Activated naive CD4-positive, alpha-beta T cell treated with anti-CD3 and anti-CD28 coated beads, Interleukin-2, amount 10 ng/mL, durations not matched to agents 7 days and 5 days (primary cell): ENCODE data around the gene ZBTB5.
"Not testable (repeated sequence)": the region's sequence is repeated elsewhere in the genome, so short reads cannot be mapped to it uniquely, and the experiment has no call there.

Experiments used
- CTCF ChIA-PET: fragments of 350-600 bp; sonication (Branson Sonifier 250); formaldehyde crosslinking; loops from one replicate; lab custom pipeline; 2021; ENCODE audit warnings: antibody characterized with exemption; lab: Charles Lee
- DNase-seq: peaks from one replicate; pipeline ENCODE4 v3.0.0-alpha.2; 2020
- H3K27ac Mint-ChIP-seq: one replicate; pipeline ENCODE4 v1.8.0; 2021; ENCODE audit warnings: mild to moderate bottlenecking, moderate library complexity, mixed read lengths
- H3K27me3 Mint-ChIP-seq: one replicate; pipeline ENCODE4 v1.8.0; 2021; ENCODE audit warnings: mild to moderate bottlenecking, mixed read lengths
- H3K36me3 Mint-ChIP-seq: one replicate; pipeline ENCODE4 v1.8.0; 2021; ENCODE audit warnings: mixed read lengths
- H3K4me1 Mint-ChIP-seq: one replicate; pipeline ENCODE4 v1.8.0; 2021; ENCODE audit warnings: mixed read lengths
- H3K4me3 Mint-ChIP-seq: one replicate; pipeline ENCODE4 v1.8.0; 2021; ENCODE audit warnings: mild to moderate bottlenecking, moderate library complexity, mixed read lengths
- H3K9me3 Mint-ChIP-seq: one replicate; pipeline ENCODE4 v1.8.0; 2021; ENCODE audit warnings: mixed read lengths

Gene ZBTB5, protein sequence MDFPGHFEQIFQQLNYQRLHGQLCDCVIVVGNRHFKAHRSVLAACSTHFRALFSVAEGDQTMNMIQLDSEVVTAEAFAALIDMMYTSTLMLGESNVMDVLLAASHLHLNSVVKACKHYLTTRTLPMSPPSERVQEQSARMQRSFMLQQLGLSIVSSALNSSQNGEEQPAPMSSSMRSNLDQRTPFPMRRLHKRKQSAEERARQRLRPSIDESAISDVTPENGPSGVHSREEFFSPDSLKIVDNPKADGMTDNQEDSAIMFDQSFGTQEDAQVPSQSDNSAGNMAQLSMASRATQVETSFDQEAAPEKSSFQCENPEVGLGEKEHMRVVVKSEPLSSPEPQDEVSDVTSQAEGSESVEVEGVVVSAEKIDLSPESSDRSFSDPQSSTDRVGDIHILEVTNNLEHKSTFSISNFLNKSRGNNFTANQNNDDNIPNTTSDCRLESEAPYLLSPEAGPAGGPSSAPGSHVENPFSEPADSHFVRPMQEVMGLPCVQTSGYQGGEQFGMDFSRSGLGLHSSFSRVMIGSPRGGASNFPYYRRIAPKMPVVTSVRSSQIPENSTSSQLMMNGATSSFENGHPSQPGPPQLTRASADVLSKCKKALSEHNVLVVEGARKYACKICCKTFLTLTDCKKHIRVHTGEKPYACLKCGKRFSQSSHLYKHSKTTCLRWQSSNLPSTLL

DNA sequence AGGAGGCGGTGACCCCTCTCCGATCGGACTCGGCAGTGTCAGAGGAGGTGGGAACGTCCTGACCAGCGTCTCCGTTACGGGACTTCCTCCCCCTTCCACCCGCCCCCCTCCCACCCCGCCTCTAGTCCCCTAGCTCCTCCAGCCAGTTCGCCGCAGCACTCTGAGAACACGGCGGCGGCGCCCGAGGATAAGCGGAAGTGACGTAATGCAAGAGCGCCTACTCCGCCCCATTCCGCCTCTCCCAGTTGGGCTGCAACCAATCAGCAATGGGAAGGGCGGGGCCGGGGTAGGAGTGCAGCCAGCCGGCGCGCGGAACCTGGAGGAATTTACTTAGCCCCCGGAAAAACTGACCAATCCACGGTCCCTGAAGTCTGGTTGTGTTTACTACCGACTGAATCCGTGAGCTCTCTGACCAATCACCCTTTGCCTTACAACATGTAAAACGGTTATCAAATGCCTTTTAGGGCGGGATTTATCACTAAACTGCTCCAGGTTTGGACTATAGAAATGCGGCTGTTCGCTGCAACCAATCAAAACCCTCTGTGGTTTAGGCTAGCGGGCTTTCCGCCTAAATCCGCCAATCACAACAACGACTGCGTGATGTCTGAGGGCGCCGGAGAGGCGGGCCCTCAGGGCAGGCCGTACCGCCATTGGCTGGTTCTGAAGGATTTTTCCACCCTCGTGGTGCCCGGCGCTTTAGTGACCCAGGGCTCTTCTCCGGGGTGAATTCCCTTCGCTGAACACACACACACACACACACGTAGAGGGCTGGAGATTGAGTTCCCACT, at the start of gene ZBTB5:
Gene ZBTB5, minus strand, starts transcription at position 202 of the 788 bp plus-strand sequence. CDS start 22,899 bp downstream, outside the sequence.
- Mint-ChIP-seq H3K27me3 (peaks cover 5% of the 10 kb centered on the region), H3K9me3 (no peaks in the 10 kb centered on the region), H3K27ac (peak within 1 kb of the TSS; percentile 98), H3K4me1 (peaks cover 36% of the 10 kb centered on the region), H3K4me3 (peak within 1 kb of the TSS; percentile 94), H3K36me3 (peaks cover 13% of the 10 kb centered on the region)
- CTCF ChIA-PET = interaction anchor here (0.7 to 1.1 kb wide), 2 partner anchors 16 to 44 kb away, joined by 3 to 4 read pairs; no protein-coding TSS in a partner anchor
- peak; percentile 99 for DNase-seq

DNA sequence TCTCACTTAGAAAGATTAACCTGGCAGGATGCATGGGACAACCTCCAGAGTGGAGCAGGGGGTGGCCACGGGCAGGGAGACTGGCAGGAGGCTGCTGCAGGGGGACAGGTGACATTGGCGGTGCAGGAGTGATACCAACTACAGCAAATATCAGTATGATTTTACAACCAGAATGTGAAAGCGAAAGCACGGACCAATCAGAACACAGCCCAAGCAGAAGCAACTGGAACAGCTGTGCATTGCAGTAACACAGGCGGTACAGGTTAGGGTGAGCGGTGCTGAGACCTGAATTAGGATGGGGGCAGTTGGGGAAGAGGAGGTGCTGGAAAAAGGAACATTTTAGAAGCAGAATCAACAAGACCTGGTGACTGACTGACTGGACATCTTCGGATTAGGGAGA, 49.7 kb upstream of the ZBTB5 start:
- CTCF ChIA-PET = no interaction called here
- Mint-ChIP-seq H3K4me1 (peaks cover 9% of the 10 kb centered on the region), H3K9me3 (no peaks in the 10 kb centered on the region), H3K27me3 (no peaks in the 10 kb centered on the region), H3K27ac (no peak overlapping the region), H3K36me3 (no peaks in the 10 kb centered on the region), H3K4me3 (no peak overlapping the region)
- DNase-seq = no peak

DNA sequence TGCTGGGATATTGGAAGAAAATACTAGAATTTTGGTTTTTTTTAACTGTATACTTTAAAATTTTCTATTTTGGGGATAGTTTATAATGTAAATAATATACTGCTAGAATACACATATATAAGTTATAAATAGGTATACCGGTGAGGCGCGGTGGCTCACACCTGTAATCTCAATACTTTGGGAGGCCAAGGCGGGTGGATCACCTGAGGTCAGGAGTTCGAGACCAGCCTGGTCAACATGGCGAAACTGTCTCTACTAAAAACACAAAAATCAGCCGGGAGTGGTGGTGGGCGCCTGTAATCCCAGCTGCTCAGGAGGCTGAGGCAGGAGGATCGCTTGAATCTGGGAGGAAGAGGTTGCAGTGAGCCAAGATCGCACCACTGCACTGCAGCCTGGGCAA, 49.2 kb upstream of the ZBTB5 start:
- H3K27ac Mint-ChIP-seq, DNase-seq, H3K27me3 Mint-ChIP-seq, H3K4me3 Mint-ChIP-seq, H3K4me1 Mint-ChIP-seq, CTCF ChIA-PET, H3K9me3 Mint-ChIP-seq, H3K36me3 Mint-ChIP-seq: not testable (repeated sequence)

DNA sequence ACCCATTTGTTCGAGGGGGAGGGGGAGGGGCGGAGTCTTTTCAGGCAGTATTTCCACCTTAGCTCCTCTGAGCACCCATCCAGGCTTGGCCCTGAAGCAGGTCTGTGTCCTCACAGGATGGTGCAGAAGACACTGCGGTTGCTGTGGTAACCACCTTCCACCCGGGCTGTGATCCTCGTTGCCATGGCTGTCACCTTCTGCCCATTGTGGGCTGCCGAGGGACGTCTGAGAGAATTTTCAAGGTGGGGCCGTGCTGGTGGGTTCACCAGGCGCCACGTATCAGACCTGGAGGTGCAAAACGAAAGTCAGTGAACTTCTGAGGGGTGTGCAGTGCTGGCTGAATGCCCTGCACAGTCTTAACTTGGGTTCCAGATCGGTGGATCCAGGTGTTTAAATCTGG, 47.2 kb upstream of the ZBTB5 start:
- H3K36me3 Mint-ChIP-seq = peaks cover 2% of the 10 kb centered on the region
- H3K9me3 Mint-ChIP-seq = no peaks in the 10 kb centered on the region
- H3K4me1 Mint-ChIP-seq = peaks cover 9% of the 10 kb centered on the region
- DNase-seq = no peak
- H3K27ac Mint-ChIP-seq = no peak overlapping the region
- no peaks in the 10 kb centered on the region for H3K27me3 Mint-ChIP-seq
- no peak overlapping the region for H3K4me3 Mint-ChIP-seq
- CTCF ChIA-PET = no interaction called here

DNA sequence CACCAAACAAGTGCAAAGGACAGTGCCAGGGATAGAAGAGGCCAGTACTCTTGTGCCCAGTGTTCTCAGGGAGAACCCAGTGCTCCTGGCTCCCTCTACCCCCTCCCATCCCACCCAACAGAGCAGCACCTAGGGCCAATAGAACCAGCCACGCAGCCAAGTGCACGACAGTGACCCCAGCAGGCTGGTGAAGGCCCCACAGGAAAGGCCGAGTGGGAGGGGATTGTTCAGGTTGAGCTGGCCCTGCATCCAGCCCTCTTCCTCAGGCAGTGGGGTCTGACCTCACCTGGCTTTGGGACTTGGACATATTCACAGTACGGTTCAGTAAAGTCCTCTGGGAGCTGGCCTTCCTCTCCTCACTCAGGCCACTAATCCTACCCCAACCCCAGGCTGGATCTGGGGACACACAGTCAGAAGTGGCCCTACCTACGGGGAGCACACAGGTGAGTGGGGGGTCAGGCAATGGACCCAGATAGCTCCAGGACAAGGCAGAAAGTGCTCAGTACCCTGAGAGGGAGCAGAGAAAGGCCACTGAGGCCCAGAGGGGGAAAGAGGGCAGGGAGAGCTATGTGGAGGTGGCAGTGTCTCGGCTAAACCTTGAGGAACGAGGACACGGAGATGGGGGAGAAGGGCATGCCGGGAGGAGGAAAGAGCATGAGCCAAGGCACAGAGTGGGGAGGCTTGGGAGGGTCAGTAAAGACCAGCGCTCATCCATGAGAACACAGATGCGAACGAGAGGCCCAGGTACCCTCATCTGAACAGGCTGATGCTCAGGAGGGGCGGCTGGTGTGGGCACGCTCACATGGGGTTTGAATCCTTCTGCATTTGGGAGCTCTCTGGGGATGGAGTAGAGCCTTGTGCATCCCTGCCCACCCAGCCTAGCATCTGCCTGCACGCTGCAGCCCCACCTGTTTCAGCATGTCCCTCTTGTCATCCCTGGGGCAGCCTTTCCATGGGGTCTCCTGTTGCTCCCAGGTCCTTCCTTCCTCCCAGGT, 46.1 kb upstream of the ZBTB5 start:
- H3K4me1 Mint-ChIP-seq = peaks cover 9% of the 10 kb centered on the region
- H3K27me3 Mint-ChIP-seq = no peaks in the 10 kb centered on the region
- no peak for DNase-seq
- no peaks in the 10 kb centered on the region for H3K9me3 Mint-ChIP-seq
- no peak overlapping the region for H3K4me3 Mint-ChIP-seq
- CTCF ChIA-PET = interaction anchor here (0.7 kb wide), 1 partner anchor 717 kb away, joined by 3 read pairs; no protein-coding TSS in a partner anchor
- H3K36me3 Mint-ChIP-seq = peaks cover 4% of the 10 kb centered on the region
- no peak overlapping the region for H3K27ac Mint-ChIP-seq

DNA sequence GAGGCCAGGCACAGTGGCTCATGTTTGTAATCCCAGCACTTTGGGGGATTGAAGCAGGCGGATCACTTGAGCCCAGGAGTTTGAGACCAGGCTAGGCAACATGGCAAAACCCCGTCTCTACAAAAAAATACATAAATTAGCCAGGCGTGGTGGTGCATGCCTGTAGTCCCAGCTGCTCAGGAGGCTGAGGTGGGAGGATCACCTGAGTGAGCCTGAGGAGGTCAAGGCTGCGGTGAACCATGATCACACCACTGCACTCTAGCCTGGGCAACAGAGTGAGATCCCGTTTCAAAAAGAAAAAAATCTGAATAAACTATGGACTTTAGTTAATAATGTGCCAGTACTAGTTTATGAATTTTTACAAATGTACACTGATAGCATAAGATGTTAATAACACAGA, 44.8 kb upstream of the ZBTB5 start:
- CTCF ChIA-PET, DNase-seq, H3K36me3 Mint-ChIP-seq, H3K9me3 Mint-ChIP-seq, H3K27ac Mint-ChIP-seq, H3K4me3 Mint-ChIP-seq, H3K4me1 Mint-ChIP-seq, H3K27me3 Mint-ChIP-seq: not testable (repeated sequence)

DNA sequence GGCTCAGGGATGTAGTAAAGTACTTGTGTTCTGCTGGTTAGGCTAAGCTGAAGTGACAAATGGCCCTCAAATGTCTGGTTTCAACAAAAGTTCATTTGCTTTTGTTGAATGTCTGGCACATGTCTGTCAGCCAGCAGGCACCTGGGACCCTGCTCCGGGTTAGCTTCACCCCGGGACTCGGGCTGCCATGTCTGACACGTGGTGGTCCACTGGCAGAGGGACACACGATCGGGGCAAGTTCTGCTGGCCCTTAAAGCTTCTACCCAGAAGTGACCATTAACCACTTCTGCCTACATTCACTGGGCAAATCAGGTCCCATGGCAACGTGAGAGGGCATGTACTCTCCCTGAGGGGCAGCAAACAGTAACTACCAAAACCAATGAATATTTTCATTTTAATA, 44.3 kb upstream of the ZBTB5 start:
- H3K27me3 Mint-ChIP-seq = no peaks in the 10 kb centered on the region
- CTCF ChIA-PET = interaction anchor here (0.7 to 1.7 kb wide), 3 partner anchors 44 to 95 kb away, joined by 4 to 6 read pairs (median 4); partner anchors contain the start of gene ZBTB5

DNA sequence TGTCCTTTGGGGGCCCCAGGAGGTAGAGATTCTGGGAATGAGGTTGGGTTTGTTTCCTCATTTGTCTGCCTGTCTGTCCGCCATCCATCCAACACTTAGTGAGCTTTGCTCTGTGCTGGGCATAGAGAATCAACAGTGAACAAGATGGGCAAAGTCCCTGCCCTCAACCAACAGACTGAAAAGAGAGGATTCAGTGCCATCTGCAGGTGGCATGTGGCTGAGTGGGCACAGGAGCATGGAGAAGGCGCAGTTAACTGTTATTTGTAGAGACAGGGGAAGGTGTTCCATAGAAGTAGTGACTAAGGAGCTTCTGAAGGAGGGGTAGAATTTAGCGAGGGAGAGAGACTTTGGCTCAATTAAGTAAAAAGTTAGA, 43.6 kb upstream of the ZBTB5 start:
- CTCF ChIA-PET = interaction anchor here (0.8 to 1.7 kb wide), 2 partner anchors 86 to 94 kb away, joined by 4 to 6 read pairs; no protein-coding TSS in a partner anchor
- no peaks in the 10 kb centered on the region for H3K9me3 Mint-ChIP-seq
- no peak overlapping the region for H3K27ac Mint-ChIP-seq
- H3K4me1 Mint-ChIP-seq = peaks cover 3% of the 10 kb centered on the region
- H3K27me3 Mint-ChIP-seq = no peaks in the 10 kb centered on the region
- no peak for DNase-seq
- H3K36me3 Mint-ChIP-seq = peaks cover 7% of the 10 kb centered on the region
- no peak overlapping the region for H3K4me3 Mint-ChIP-seq

More for the DNA sequence above, 44.3 kb upstream of the ZBTB5 start:
- Mint-ChIP-seq H3K9me3 (no peaks in the 10 kb centered on the region), H3K27ac (no peak overlapping the region), H3K4me1 (peaks cover 3% of the 10 kb centered on the region), H3K4me3 (no peak overlapping the region), H3K36me3 (peaks cover 4% of the 10 kb centered on the region)
- DNase-seq = no peak

DNA sequence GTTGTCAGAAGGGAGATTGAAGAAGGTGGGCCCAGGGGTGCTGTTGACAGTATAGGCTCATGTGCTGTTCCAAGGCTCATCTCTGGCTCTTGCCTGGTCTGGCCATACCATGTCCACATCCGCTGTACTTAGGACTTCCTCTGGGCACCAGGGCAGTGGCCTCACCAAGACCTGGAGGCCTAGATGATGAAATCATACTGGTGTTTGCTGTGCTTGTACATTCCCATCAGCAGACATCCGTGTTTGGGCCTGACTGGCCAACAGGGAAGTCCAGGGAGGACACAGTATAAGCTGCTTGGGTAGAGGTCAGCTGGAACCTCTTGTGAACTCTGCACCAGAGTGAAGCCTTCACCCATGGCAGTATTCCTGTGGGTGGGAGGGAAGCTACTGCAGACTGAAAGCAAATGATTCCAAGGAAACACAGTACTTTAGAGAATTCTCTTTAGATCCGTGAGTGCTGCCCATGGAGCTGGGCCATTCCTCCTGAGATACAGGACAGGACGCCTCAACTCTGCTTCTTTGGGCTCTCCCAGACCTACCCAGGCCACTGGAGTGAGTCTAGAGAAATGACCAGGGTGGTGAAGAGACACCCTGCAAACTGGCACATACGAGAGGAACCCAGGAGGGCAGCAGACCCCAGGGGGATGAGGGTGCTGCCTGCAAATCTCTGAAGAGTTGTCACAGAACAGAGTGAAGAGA, 43.0 kb upstream of the ZBTB5 start:
- CTCF ChIA-PET = interaction anchor here (0.8 to 1.7 kb wide), 2 partner anchors 10 to 93 kb away, joined by 3 to 6 read pairs; no protein-coding TSS in a partner anchor
- no peak for DNase-seq
- Mint-ChIP-seq H3K27ac (no peak overlapping the region), H3K4me1 (peaks cover 9% of the 10 kb centered on the region), H3K9me3 (no peaks in the 10 kb centered on the region), H3K27me3 (no peaks in the 10 kb centered on the region), H3K4me3 (no peak overlapping the region), H3K36me3 (peaks cover 13% of the 10 kb centered on the region)

DNA sequence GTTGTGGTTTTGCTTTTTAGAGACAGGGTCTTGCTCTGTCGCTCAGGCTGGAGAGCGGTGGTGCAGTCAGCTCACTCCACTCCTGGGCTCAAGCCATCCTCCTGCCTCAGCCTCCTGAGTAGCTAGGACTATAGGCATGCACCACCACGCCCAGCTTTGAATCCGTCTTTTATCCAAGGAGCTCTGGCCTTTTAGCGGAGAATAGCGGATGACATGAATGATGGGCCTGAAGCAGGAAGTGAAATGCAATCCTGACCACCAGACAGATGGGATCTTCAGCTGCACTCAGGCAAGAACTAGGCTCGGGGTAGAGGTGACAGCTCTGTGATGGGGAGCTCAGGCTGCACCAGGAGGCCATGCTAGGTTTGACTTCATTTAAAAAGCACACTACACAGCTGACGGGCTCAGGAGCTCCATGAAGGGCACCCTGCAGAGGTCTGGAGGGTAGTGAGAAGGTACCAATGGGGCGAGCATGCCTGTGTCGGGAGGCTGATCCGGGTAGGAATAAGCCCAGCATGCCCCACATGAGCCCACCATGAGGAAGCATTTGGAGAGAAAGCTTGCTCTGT, 42.4 kb upstream of the ZBTB5 start:
- peaks cover 13% of the 10 kb centered on the region for H3K4me1 Mint-ChIP-seq
- H3K27me3 Mint-ChIP-seq = no peaks in the 10 kb centered on the region
- no peak overlapping the region for H3K27ac Mint-ChIP-seq
- no peaks in the 10 kb centered on the region for H3K9me3 Mint-ChIP-seq
- no peak overlapping the region for H3K4me3 Mint-ChIP-seq
- peaks cover 19% of the 10 kb centered on the region for H3K36me3 Mint-ChIP-seq
- DNase-seq = no peak
- CTCF ChIA-PET = interaction anchor here (0.8 kb wide), 1 partner anchor 10 kb away, joined by 3 read pairs; no protein-coding TSS in a partner anchor

DNA sequence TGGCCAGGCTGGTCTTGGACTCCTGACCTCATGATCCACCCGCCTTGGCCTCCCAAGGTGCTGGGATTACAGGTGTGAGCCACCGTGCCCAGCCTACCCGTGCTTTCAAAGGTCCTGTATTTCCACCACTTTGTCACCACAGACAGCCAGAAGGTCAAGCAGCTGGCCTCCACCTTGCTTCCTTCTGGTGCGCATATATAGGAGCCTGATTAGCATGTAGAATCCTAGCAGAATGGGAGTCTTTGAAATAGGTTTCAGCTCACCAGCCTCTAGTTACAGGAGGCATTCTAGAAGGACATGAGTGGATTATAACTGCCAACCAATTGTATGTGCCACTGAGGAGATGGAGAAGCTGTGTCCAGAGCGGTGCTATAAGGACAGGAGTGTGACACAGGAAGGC, 39.4 kb upstream of the ZBTB5 start:
- Mint-ChIP-seq H3K9me3 (no peaks in the 10 kb centered on the region), H3K36me3 (peaks cover 43% of the 10 kb centered on the region), H3K27ac (no peak overlapping the region), H3K27me3 (no peaks in the 10 kb centered on the region), H3K4me3 (no peak overlapping the region), H3K4me1 (peaks cover 13% of the 10 kb centered on the region)
- no peak for DNase-seq
- CTCF ChIA-PET = no interaction called here

DNA sequence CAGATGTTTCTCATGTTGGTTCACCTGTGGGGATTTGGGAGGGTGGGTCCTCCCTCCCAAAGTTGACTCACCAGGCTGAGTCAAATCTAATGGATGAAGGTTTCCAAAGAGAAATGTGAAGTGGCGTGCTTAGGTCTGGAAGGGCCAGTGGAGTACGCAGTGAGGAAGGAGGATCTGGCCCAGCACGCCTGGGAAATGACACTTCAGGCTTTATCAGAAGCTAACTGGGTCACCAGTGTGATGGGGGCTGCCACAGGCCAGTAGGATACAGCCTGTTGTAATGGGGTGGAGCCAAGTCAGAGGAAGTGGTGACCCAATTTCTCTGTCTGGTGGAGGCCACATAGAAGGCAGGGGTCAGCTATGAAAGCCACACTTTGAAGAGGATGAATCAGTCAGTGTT, 38.5 kb upstream of the ZBTB5 start:
- Mint-ChIP-seq H3K9me3 (no peaks in the 10 kb centered on the region), H3K36me3 (peaks cover 45% of the 10 kb centered on the region), H3K4me3 (no peak overlapping the region), H3K27ac (peak overlapping the region; percentile 71), H3K27me3 (no peaks in the 10 kb centered on the region), H3K4me1 (peaks cover 13% of the 10 kb centered on the region)
- no peak for DNase-seq
- CTCF ChIA-PET = interaction anchor here (0.6 kb wide), 1 partner anchor 458 kb away, joined by 3 read pairs; no protein-coding TSS in a partner anchor
